A673 (cell line): ENCODE measurements around the gene PAQR7. TPM values are rescaled to one million over a fixed set of nuclear protein-coding genes. Genes with fewer than 3 reads are reported as not detected.

ENCODE experiments used
- BruUV-seq: library from RNA; stranded (reverse); fragments of 400-500 nt; replicated peaks from 2 replicates; lab custom pipeline; 2021; lab: Mats Ljungman, UMichigan
- CTCF ChIA-PET: fragments of 300-600 bp; sonication (Branson Sonifier 250); formaldehyde crosslinking; loops from one replicate; lab custom pipeline; 2022; ENCODE audit warnings: antibody characterized with exemption; lab: Charles Lee
- POLR2A ChIA-PET: fragments of 300-600 bp; sonication (Branson Sonifier 250); formaldehyde crosslinking; loops from one replicate; lab custom pipeline; 2022; ENCODE audit warnings: antibody characterized with exemption; ENCODE audit not compliant: low non-redundant PET; lab: Charles Lee
- DNase-seq: peaks from one replicate; pipeline ENCODE4 v3.0.0-alpha.2; 2015; ENCODE audit warnings: low spot score
- H3K27ac ChIP-seq: fragments of 200-600 bp; sonication (generic); 2 replicates; pipeline ENCODE4 v1.5.1; 2016; ENCODE audit warnings: mixed run types, low read depth, mild to moderate bottlenecking, mixed read lengths, antibody characterized with exemption, low read length; ENCODE audit not compliant: poor library complexity, severe bottlenecking
- H3K27me3 ChIP-seq: fragments of 200-600 bp; sonication (generic); replicated peaks from 2 replicates; pipeline ENCODE4 v1.6.1; 2017; ENCODE audit warnings: mixed run types, low read depth, mild to moderate bottlenecking, mixed read lengths, antibody characterized with exemption, low read length; ENCODE audit not compliant: insufficient read depth, poor library complexity
- H3K36me3 ChIP-seq: fragments of 200-600 bp; sonication (generic); 2 replicates; pipeline ENCODE4 v1.6.1; 2016; ENCODE audit warnings: mixed run types, mild to moderate bottlenecking, mixed read lengths, antibody characterized with exemption, low read length; ENCODE audit not compliant: insufficient read depth, poor library complexity, severe bottlenecking
- H3K4me1 ChIP-seq: fragments of 200-600 bp; sonication (generic); 2 replicates; pipeline ENCODE4 v1.6.1; 2017; ENCODE audit warnings: mixed run types, mild to moderate bottlenecking, mixed read lengths, antibody characterized with exemption, low read length; ENCODE audit not compliant: insufficient read depth, poor library complexity, severe bottlenecking
- H3K4me3 ChIP-seq: fragments of 200-600 bp; sonication (generic); 2 replicates; pipeline ENCODE4 v1.5.1; 2016; ENCODE audit warnings: low read depth, mixed run types, mild to moderate bottlenecking, mixed read lengths, low read length; ENCODE audit not compliant: poor library complexity, severe bottlenecking
- H3K9me3 ChIP-seq: fragments of 200-600 bp; sonication (generic); 2 replicates; pipeline ENCODE4 v1.6.1; 2016; ENCODE audit warnings: mixed run types, low read depth, mild to moderate bottlenecking, mixed read lengths, antibody characterized with exemption, low read length; ENCODE audit not compliant: poor library complexity, severe bottlenecking
- CTCF ChIP-seq: fragments of 300-800, 200-600 bp; sonication (generic); conservative IDR thresholded peaks from 2 replicates; pipeline ENCODE4 v1.5.1; 2017; ENCODE audit warnings: low read depth, mild to moderate bottlenecking, antibody characterized with exemption, low read length, moderate library complexity, mixed read lengths
- EZH2 ChIP-seq: fragments of 200-600 bp; sonication (generic); IDR thresholded peaks from 2 replicates; pipeline ENCODE4 v1.6.1; 2017; ENCODE audit warnings: borderline replicate concordance, low read depth, mild to moderate bottlenecking, mixed read lengths, antibody characterized with exemption, low read length; ENCODE audit not compliant: poor library complexity, severe bottlenecking
- intact Hi-C: fragments of 100-400 bp; cut with micrococcal nuclease; formaldehyde crosslinking; loops from one replicate; pipeline ENCODE4 v1.10.0; 2022; ENCODE audit not compliant: unreplicated experiment
- total RNA-seq: library from RNA; stranded (reverse); gene quantifications from 2 replicates; pipeline ENCODE4 v1.2.3, GENCODE V29; 2021

The PAQR7 gene
- total RNA-seq, 1 experiment from 2014 or later = 2.9 TPM

- CTCF ChIA-PET = no interaction called here
- H3K36me3 ChIP-seq = peaks cover 38% of the 10 kb centered on the region
- no peaks in the 10 kb centered on the region for H3K9me3 ChIP-seq
- no TSS peak for BruUV-seq
- no peak overlapping the region for H3K4me3 ChIP-seq
- intact Hi-C loops = no loop called here
- no peaks in the 10 kb centered on the region for H3K27me3 ChIP-seq
- no peak overlapping the region for H3K27ac ChIP-seq
- no peaks in the 10 kb centered on the region for H3K4me1 ChIP-seq
- DNase-seq = no peak
- POLR2A ChIA-PET = no interaction called here
- TF ChIP-seq CTCF (no peak), EZH2 (no peak)
These were observed 49.9 kb downstream of the PAQR7 start for GRCh38 chr1:25825605-25826004.

- H3K36me3 ChIP-seq = peaks cover 2% of the 10 kb centered on the region
- POLR2A ChIA-PET = no interaction called here
- CTCF ChIA-PET = interaction anchor here (1.1 kb wide), 1 partner anchor 83 kb away, joined by 5 read pairs; no protein-coding TSS in a partner anchor
- TF ChIP-seq EZH2 = no peak
- TF ChIP-seq CTCF = no peak
- H3K4me3 ChIP-seq = no peak overlapping the region
- no peaks in the 10 kb centered on the region for H3K9me3 ChIP-seq
- intact Hi-C loops = no loop called here
- no peak for DNase-seq
- H3K4me1 ChIP-seq = no peaks in the 10 kb centered on the region
- no peak overlapping the region for H3K27ac ChIP-seq
- BruUV-seq = no TSS peak
- H3K27me3 ChIP-seq = no peaks in the 10 kb centered on the region
These were observed 53.8 kb downstream of the PAQR7 start for GRCh38 chr1:25821630-25822091.

- ChIA-PET POLR2A (no interaction called here), CTCF (interaction anchor here (1.1 kb wide), 1 partner anchor 83 kb away, joined by 5 read pairs; no protein-coding TSS in a partner anchor)
- Histone ChIP-seq H3K27me3 (no peaks in the 10 kb centered on the region), H3K4me3 (peak overlapping the region; percentile 90), H3K36me3 (no peaks in the 10 kb centered on the region), H3K4me1 (no peaks in the 10 kb centered on the region), H3K27ac (peak overlapping the region; percentile 88), H3K9me3 (no peaks in the 10 kb centered on the region)
- BruUV-seq = no TSS peak
- DNase-seq = no peak
- intact Hi-C loops = no loop called here
- TF ChIP-seq EZH2 (no peak), CTCF (no peak)
These were observed 54.4 kb downstream of the PAQR7 start for GRCh38 chr1:25821112-25821476.
